GM19397 (cell line): Measurements from ENCODE around the gene ARL15.

Experiments
- ATAC-seq: cut with Tn5 transposase; IDR thresholded peaks from one replicate; pipeline ENCODE4 v1.9.1; 2021; ENCODE audit warnings: mild to moderate bottlenecking, moderate library complexity; ENCODE audit not compliant: unreplicated experiment

ARL15 gene

DNA sequence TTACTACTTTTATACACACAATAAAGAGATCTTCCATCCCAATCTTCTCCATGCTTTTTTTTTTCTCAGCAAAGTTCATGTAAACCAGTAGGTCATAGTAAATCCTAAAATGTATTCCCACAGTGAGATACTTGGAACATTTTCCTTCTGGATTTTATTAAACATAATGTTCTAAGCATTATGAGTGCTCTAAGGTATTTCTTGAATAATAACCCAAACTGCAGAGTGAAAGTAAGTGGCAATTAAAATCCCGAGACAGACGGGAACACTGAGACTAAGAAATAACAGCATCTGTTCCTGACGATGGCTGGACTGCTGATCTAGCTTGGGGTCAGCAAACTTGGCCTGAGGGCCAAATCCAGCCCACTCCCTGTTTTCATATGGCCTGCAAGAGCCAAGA lies 359.8 kb downstream of the ARL15 start:
- no peak for ATAC-seq

DNA sequence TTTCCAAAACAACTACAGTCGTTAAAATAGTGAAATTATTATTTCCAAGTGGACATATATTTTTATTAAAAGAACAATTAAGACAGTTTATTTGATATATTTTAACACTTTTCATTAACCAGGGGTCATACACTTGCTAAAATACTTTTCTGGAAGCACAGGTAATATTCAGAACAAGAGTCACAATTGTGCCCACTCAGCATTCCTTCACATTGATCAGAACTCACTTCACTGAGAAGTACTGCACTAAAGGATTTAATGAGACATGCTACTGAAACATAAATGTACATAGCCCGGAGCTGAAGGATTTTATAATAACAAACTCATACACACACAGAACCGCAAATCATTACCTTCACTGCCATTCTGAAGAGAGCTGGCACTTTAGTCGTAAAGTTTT lies 361.8 kb downstream of the ARL15 start:
- ATAC-seq = no peak

DNA sequence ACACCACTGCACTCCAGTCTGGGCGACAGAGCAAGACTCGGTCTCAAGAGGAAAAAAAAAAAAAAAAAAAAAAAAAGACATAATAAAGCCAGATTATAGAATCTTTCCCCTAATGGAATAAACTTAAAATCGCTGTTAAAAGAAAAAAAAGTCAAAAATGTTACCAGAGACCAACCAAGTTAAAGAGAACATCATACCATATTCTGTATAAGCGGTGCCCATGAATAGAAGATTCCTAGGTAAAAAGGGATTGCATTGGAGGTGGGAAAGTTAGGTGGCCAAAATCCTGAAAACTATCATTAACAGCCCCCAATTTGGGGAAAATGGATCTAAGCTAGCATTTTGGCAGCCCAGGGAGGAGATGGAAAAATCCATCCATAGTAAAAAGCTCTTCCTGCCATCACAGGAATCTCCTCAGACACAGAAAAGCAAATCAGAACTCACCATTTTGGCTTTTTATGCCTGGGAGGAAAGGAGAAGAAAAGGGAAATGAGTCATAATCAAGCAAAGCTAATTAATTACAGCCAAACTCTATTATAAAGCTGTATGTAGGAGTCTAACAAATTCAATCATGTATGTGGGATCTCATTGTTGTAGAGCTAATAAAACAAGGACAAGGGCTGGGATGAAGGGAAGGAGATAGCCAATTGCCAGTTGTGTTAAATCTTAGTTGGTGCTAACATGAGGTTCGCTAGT lies 363.8 kb downstream of the ARL15 start:
- no peak for ATAC-seq

DNA sequence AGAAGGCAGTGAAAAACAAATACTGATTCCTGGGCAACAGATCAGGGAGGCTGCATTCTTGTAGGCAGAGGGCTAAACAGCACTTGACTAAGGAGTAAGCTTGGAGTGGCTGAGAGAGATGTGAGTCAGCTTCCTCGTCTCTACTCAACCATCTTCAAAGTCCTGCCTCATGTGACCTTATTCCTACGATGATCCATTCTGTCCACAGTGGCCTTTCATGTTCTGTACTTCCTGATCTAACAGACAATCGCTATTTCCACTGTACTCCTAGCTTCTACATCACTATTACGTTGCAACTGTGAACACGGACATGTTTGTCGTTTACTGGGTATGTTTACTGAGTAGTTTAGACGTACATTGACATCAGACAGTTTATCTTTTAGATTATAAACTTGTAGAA lies 365.4 kb downstream of the ARL15 start:
- no peak for ATAC-seq

DNA sequence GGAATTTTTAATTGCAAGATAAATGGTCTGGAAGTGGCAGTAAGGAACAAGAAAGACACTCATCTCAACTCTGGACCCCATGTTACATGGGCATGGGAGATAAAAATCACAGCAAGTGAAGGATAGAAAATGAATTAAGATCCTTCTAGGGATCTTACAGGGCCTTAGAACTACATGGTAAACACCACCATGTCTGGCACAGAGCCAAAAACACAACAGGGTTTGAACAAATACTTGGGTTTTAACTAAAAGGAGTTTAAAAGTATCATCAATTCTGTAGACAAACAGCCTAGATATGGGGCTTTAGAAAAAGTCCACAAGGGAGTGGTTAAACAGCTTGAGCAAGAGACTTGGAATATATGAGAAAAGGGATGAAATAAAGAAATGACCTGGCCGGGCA lies 366.4 kb downstream of the ARL15 start:
- ATAC-seq = no peak

DNA sequence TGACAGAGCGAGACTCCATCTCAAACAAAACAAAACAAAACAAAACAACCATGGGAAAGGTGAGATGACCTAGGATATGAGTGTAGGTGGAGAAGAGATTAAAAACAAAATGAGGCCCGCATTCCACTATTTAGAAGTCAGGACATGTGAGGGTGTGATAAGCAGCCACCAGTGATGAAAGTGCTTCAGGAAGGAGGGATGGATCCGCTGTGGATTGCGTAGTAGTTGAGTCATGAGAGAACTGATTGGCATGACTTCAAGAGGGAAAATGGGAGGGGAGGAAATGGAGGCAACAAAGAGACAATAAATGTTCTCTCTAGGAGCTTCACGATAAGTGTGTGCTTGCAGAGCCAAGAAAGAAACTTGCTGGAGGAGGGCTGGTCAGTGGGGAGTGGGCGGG lies 367.6 kb downstream of the ARL15 start:
- ATAC-seq = no peak

DNA sequence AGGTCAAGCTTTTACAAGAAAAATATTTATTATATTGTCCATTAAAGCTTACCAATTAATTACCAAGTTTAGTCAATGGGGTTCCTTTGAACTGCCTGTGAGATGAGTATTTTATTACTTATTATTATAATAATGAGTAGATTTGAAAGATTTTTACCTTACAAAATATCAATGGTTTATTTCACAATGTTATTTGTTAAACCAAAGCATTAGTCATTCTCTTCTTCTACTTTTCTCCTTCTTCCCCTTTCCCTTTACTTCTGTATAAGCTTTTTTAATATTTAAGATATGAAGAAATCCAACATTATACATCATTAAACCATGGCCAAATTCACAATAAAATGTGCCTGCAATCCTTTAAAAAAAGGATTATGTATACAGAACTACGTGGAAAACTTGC lies 369.5 kb downstream of the ARL15 start:
- no peak for ATAC-seq

DNA sequence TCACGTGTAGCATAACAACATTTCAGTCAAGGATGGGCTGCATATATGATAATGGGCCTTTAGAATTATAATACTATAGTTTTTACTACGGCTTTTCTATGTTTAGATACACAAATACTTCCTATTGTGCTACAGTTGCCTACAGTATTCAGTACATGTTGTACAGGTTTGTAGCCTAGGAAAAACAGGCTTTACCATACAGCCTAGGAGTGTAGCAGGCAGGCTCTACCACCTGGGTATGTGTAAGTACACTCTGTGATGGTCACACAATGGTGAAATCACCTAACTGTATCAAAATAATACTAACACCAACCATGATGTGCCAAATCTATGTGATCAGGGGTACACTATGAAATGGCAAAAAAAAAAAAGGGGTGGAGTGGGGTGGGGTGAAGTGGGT lies 372.9 kb downstream of the ARL15 start:
- no peak for ATAC-seq

DNA sequence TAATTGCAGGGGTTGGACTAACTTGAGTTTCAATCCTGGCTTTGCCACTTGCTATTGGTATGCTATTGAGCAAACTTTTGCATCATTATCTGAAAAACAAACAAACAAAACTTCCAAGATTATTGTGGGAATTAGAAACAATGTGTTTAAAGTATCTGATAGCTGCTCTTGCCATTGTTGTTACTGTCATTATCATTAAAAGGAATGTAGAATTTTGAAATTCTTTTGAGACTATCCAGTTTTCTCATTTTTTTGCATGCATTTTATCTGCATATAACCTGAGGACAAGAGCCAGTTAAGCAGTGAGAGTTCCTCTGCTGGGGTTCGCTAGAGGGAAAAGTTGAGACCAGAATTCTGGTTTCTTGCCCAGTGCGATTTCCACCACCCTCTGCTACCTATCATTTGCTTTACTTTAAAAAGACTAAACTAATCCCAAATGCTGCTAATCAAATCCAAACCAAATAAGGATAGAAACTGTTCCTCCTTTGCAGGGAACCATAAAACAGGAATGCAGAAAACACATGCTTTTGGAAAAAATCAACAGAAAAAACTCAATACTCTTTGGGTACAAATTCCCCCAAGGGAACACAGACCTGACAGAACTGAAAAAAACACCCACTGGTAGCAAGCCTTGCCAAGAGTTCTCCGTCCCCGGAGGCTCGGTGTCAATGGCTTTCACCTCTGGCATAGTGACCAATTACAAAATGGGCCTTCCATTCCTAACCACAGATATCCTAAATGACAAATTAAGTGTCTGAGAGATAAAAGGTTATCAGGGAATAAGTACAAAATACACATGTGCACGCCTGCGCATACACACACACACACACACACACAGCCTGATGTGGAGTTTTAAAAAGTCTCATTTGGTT lies 373.7 kb downstream of the ARL15 start:
- no peak for ATAC-seq

DNA sequence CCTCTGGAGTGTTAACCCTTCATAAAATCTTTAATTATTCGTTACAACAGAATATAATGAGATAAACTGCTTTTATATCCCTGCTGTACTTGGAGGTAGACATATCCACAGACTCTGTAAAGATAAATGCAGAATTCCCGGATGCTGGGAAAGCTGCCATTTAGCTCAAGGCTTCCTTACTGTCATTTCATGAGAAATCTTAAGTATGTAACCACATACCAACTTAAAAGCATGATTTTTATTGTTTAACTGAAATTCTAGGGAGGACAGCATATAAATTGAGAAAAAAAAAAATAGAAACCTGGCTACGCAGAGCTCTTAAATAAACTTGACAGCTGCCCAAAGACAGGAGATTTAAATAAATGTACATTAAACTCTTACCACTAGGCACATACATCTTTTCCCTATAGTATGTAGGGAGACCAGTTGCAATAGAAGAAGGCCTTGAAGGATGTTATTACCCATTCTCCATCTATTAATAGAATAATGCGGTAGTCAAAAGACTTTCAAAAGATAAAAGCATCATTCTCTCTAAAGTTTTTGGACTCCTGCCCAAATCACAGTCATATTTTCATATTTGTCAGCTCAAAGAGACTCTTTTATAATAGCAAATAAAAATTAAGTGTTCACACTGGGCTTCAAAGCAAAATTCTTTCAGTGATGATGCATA lies 376.1 kb downstream of the ARL15 start:
- no peak for ATAC-seq

DNA sequence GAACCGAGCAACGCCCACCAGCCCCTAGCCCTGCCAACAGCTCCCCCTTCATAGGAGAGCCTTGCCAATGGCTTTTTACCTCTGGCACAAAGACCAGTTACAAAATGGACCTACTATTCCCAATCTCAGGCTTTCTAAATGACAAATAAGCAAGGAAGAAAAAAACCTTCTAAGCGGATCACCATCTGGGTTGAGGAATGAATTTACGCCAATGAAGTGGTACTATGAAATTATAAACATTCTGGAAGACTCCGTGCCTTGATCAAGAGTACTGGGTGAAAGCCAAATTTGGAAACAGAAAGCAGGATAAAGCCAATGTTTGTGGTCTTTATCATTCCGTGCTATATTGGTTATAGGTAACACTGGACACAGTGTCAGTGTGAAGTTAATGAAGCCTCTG lies 378.0 kb downstream of the ARL15 start:
- ATAC-seq = no peak

DNA sequence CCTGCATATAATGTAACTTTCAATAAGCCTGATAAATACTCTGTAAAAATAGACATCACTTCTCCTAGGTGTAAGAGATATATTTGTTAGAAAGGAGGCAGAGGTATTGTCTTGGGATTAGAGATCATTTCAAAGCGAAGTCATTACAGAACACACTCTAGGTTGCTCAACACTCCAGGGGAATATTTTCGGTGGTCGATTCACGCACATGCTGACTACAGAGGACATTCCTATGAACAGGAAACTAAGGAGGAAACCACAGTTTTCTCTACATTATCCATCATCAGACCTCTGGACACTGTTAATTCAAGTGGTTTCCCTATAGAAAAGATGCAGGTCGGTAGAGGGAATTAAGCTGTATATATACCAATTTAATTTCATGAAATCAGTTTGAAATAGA lies 379.9 kb downstream of the ARL15 start:
- no peak for ATAC-seq

DNA sequence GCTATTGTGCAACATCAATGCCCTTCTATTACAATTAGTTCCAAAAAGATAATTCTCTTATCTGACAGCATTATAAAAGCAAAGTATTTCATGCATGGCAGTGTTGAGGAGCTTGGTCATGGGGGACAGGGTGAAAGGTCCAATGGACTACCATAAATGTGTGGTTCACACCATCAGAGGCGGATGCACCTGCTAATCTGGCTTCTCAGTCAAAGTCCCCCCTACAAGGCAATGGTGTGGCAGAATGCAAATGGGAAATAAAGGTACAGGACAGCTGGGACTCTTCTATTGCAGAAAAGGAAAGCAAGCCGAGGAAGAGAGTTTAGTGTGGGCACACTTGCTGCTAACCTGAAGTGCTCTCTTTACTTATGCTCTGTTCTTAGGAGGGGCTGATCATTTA lies 380.8 kb downstream of the ARL15 start:
- ATAC-seq = no peak

DNA sequence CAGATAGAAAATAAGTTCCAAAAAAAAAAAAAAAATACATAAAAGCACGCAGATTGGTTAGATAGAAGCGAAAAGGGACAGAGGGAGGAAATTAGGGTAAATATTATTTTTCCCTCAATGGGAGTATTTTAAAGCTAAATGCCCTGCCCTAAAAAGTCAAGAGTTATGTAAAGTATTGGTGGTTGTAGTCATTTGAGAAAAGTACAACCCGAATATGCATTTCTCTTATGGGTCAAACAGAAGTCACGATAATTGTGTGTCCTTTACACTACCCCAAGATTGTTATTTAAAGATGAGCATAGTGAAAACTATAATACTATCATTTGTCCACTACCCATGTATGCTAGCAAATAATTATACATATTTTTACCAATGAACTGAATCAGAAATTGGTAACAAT lies 381.2 kb downstream of the ARL15 start:
- no peak for ATAC-seq

DNA sequence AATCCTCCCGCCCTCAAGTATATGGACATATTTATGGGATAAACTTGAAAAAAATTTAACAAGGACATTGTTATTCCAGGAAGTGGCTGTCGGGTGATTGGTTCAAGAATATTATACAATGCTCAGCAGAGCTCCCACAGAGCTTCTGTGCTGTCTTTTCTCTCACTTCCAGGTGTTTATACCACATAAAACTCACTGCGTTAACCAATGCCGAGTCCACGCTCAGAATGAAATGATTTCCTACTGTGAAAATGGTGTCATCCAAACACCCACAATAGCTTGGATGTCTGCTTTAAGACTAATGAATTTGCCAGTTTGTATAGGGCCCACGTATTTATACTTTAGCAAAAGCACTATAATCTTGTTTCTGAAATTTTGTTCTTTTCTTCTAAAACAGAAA lies 381.7 kb downstream of the ARL15 start:
- no peak for ATAC-seq

DNA sequence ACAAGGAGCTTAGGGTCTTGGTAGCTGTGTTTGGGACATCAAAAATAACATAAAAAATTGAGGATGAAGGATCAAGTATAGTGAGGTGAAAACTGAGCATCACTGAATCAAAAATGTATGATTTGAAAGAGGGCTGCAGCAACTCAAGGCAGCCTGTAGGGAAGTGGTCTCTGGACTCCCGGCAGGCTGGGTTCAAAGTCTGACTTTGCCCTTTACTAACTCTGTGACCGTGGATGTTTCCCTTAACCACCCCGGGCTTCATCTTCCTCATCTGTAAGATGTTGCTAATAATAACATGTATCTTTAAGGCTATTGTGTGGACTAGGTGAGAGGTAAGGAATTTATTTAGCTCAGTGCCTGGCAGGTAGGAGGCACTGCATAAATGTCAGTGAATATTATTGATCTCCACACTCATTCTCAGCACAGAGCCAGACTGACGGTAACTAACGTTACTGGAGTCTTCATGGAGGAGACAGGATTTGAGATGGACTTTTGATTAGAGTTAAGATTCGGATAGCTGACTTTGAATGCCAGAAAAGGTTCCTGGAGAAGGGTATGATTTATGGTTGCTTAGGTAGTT lies 382.6 kb downstream of the ARL15 start:
- ATAC-seq = no peak

DNA sequence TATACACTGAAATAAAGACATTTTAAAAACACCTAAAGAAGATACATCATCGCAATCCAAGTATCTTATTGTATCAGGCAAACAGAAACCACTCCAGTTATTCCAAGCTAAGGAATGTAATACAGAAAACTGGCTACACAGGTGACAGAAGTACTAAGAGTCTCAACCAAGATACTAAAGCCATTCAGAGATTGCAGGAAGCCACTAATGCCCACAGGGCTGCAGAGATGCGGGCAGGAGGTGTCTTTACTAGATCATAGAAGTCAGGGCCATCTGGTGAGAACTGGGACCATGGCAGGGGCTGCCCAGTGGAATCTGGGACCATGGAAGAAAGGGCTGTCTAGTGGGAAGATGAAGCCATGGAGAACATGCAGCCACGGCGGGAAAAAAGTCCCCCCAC lies 384.3 kb downstream of the ARL15 start:
- no peak for ATAC-seq

DNA sequence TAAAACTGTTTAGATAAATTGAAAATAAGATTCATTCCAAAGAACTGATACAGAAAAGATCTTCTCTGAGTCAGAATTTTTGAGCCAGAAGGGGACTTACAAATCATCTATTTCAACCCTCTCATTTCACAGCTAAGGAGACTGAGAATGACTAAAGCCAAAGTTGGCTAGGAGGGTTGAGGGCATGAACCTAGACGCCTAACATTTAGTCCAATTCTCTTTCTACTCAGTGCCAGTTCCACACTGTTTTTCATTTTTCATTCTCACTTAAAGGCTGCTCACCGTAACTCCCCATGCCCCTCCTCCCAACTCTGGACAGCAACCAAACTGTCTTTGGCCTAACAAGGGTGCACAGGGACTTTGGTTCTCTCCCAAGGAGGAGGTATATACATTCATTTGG lies 386.0 kb downstream of the ARL15 start:
- no peak for ATAC-seq

DNA sequence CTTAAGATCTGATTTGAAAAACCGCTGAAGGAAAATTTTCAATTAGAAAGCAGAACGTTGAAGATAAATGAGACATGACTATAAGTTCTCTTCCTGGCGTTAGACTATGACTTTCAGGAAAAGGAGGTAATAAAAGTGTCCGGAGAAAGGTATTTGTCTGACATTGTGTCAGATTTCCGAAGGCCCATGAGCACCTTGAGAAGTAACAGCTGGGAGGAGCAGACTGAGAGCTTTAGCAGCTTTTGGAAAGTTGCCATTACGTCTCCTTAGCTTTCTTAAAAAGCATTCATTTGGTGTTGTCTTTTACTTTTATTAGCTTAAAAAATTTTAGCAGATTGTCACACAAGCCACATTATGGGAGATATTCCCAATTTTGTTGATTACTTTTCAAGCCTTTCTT lies 386.4 kb downstream of the ARL15 start:
- ATAC-seq = no peak

DNA sequence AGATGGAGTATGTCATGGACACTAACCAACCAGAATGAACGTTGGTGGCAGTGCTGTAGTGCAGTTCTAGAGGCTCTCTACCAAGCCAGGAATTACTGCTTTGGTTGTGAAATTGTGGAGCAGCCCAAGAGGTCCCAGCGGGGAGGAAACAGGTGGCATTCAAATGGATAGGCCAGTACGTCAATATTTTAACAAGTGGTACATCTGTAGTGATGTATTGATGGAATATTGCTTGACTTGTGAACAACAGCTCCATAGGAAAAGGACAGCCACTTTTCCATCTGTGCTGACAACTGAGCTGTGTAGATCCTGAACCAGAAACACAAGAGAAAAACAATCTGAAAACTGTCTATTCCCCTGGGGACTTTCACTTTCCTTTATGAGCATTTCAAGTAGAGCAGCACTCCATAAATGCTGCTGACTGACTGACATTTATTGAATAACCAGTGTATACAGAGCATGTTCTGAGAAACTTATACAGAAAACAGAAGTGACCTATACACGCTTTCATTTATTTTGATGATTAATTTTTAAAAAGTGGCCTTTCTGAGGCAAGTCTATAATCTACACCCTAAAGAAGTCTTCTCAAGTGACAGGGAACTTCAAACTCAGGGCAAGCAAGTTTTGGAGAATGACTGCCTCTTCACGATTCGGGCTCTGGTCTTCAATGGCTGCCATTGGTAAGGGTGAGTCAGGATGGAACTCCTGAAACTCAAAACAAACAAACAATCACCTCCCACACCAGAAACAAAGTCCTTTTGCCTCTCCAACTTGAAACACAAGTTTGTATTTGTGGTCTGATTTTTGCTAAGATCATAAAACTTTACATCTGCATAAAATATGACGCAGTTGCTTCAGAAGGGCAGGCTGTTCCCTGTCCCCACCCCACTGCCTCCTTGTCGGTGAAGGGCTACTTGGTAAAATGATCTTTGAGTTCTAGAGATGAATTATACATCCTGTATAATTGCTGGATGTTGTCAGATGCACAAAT lies 387.6 kb downstream of the ARL15 start:
- ATAC-seq = no peak
